ENCODE measurements around the gene ACACB. TPM values are rescaled to one million over a fixed set of nuclear protein-coding genes. Genes with fewer than 3 reads are reported as not detected.
A peak's percentile ranks its signal among the peaks of the same experiment; 100 is the strongest.

The ACACB gene
- total RNA-seq, 1 experiment from 2014 or later, result 1.0 TPM

GRCh38 chr12:109088818-109089217 lies 27.6 kb upstream of the ACACB start:
- Mint-ChIP-seq H3K27me3 (ENCODE audit: insufficient read depth, unreplicated experiment) (no peaks in the 10 kb centered on the region), H3K36me3 (ENCODE audit: insufficient read depth, unreplicated experiment) (peaks cover 80% of the 10 kb centered on the region), H3K4me1 (ENCODE audit: insufficient read depth, unreplicated experiment) (peaks cover 22% of the 10 kb centered on the region), H3K27ac (ENCODE audit: low read depth, unreplicated experiment) (no peak overlapping the region), H3K9me3 (ENCODE audit: unreplicated experiment) (no peaks in the 10 kb centered on the region), H3K4me3 (ENCODE audit: unreplicated experiment) (no peak overlapping the region)
- intact Hi-C loops (cut with micrococcal nuclease), result no loop called here
- CTCF ChIA-PET, result interaction anchor here (0.6 to 1.2 kb wide), 4 partner anchors 8 to 262 kb away, joined by 3 read pairs; no protein-coding TSS in a partner anchor
- DNase-seq (ENCODE audit: unreplicated experiment), result no peak
- POLR2A ChIA-PET, result interaction anchor here (2.6 kb wide), 1 partner anchor 37 kb away, joined by 7 read pairs; the partner anchor contains the start of gene USP30
- no peak for TF ChIP-seq CTCF (IDR thresholded peaks at IDR 0.05; ENCODE audit: unreplicated experiment)
- BruUV-seq (replicated peaks), result no TSS peak

GRCh38 chr12:109089683-109090082 lies 26.7 kb upstream of the ACACB start:
- no peaks in the 10 kb centered on the region for H3K9me3 Mint-ChIP-seq (ENCODE audit: unreplicated experiment)
- no peak overlapping the region for H3K27ac Mint-ChIP-seq (ENCODE audit: low read depth, unreplicated experiment)
- H3K27me3 Mint-ChIP-seq (ENCODE audit: insufficient read depth, unreplicated experiment), result no peaks in the 10 kb centered on the region
- POLR2A ChIA-PET, result no interaction called here
- no peak for TF ChIP-seq CTCF (IDR thresholded peaks at IDR 0.05; ENCODE audit: unreplicated experiment)
- CTCF ChIA-PET, result interaction anchor here (1.3 kb wide), 1 partner anchor 22 kb away, joined by 4 read pairs; no protein-coding TSS in a partner anchor
- no peak for DNase-seq (ENCODE audit: unreplicated experiment)
- no TSS peak for BruUV-seq (replicated peaks)
- peaks cover 71% of the 10 kb centered on the region for H3K36me3 Mint-ChIP-seq (ENCODE audit: insufficient read depth, unreplicated experiment)
- intact Hi-C loops (cut with micrococcal nuclease), result loop anchor here (5.0 to 10.0 kb wide), 3 partner anchors 135 to 1097 kb away; partner anchors contain the start of gene SSH1
- no peak overlapping the region for H3K4me3 Mint-ChIP-seq (ENCODE audit: unreplicated experiment)
- peaks cover 22% of the 10 kb centered on the region for H3K4me1 Mint-ChIP-seq (ENCODE audit: insufficient read depth, unreplicated experiment)

- BruUV-seq (replicated peaks), result no TSS peak
- ChIA-PET POLR2A (interaction anchor here (0.6 to 2.6 kb wide), 18 partner anchors 9 to 577 kb away, joined by 3 to 15 read pairs (median 4); partner anchors contain the start of genes ISCU, SART3 and SSH1), CTCF (interaction anchor here (0.6 to 2.0 kb wide), 24 partner anchors 8 to 1930 kb away, joined by 3 to 7 read pairs (median 3); partner anchors contain the start of gene SSH1)
- intact Hi-C loops (cut with micrococcal nuclease), result loop anchor here (1.0 to 10.0 kb wide), 6 partner anchors 138 to 1100 kb away; partner anchors contain the start of gene SSH1
- H3K36me3 Mint-ChIP-seq (ENCODE audit: insufficient read depth, unreplicated experiment), result peaks cover 48% of the 10 kb centered on the region
- H3K27me3 Mint-ChIP-seq (ENCODE audit: insufficient read depth, unreplicated experiment), result no peaks in the 10 kb centered on the region
- peak overlapping the region; percentile 83 for H3K4me3 Mint-ChIP-seq (ENCODE audit: unreplicated experiment)
- H3K9me3 Mint-ChIP-seq (ENCODE audit: unreplicated experiment), result no peaks in the 10 kb centered on the region
- H3K27ac Mint-ChIP-seq (ENCODE audit: low read depth, unreplicated experiment), result peak overlapping the region; percentile 85
- peak; percentile 25 for DNase-seq (ENCODE audit: unreplicated experiment)
- peaks cover 22% of the 10 kb centered on the region for H3K4me1 Mint-ChIP-seq (ENCODE audit: insufficient read depth, unreplicated experiment)
- no peak for TF ChIP-seq CTCF (IDR thresholded peaks at IDR 0.05; ENCODE audit: unreplicated experiment)
These were observed 23.8 kb upstream of the ACACB start for GRCh38 chr12:109092497-109093021.

- Mint-ChIP-seq H3K4me1 (ENCODE audit: insufficient read depth, unreplicated experiment) (peaks cover 23% of the 10 kb centered on the region), H3K36me3 (ENCODE audit: insufficient read depth, unreplicated experiment) (peaks cover 41% of the 10 kb centered on the region), H3K4me3 (ENCODE audit: unreplicated experiment) (peak within 1 kb of the TSS; percentile 83), H3K27me3 (ENCODE audit: insufficient read depth, unreplicated experiment) (no peaks in the 10 kb centered on the region), H3K9me3 (ENCODE audit: unreplicated experiment) (no peaks in the 10 kb centered on the region), H3K27ac (ENCODE audit: low read depth, unreplicated experiment) (peak within 1 kb of the TSS; percentile 85)
- DNase-seq (ENCODE audit: unreplicated experiment), result peak; percentile 90
- TF ChIP-seq CTCF (IDR thresholded peaks at IDR 0.05; ENCODE audit: unreplicated experiment), result peak; percentile 88
- intact Hi-C loops (cut with micrococcal nuclease), result loop anchor here (1.0 to 10.0 kb wide), 6 partner anchors 138 to 1101 kb away; partner anchors contain the start of gene SSH1
- BruUV-seq (replicated peaks), result TSS peak; percentile 88
- ChIA-PET POLR2A (interaction anchor here (0.7 to 2.6 kb wide), 16 partner anchors 8 to 578 kb away, joined by 3 to 15 read pairs (median 4); partner anchors contain the start of genes ISCU, SART3 and SSH1), CTCF (interaction anchor here (0.6 to 2.0 kb wide), 31 partner anchors 9 to 1929 kb away, joined by 3 to 7 read pairs (median 3); partner anchors contain the start of gene SSH1)
These were observed 23.1 kb upstream of the ACACB start, which contains the start of gene ALKBH2 for GRCh38 chr12:109093022-109093918. Gene ALKBH2, minus strand, starts transcription at chr12:109093472. Its CDS starts 686 bp downstream, at chr12:109092786.

Data from MCF 10A (cell line).